ENCODE results near the gene CLSTN2. TPM values are rescaled to one million over a fixed set of nuclear protein-coding genes. Genes with fewer than 3 reads are reported as not detected.

Gene CLSTN2
- total RNA-seq, 1 experiment from 2014 or later = not detected

DNA sequence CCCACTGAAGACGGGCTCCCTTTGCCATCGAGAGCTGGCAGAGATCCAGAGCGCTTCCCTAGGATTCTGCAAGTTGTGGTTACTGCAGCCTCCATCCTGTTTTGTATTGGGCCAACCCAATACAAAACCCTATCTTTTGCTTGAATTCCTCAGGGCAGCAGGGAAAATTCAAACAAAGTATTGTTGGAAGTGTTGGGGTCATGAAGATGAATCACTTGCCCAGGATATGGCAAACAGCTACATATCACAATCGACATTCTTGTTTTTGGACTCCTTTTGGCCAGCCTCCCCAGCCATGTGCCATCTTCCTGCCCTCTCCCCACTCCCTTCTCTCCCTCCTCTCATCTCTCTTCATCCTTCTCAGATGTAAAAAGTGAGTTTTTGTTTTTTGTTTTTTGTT is 642.9 kb downstream of the CLSTN2 start:
- no peaks in the 10 kb centered on the region for H3K36me3 ChIP-seq (ENCODE audit: low read depth, low read length)
- H3K9me3 ChIP-seq (ENCODE audit: low read length) = no peaks in the 10 kb centered on the region
- no peak overlapping the region for H3K9ac ChIP-seq (ENCODE audit: low read length)
- no peak overlapping the region for H2AFZ ChIP-seq (ENCODE audit: low read length)
- no TSS peak for BruUV-seq (replicated peaks)
- POLR2A ChIA-PET (ENCODE audit: unreplicated experiment) = no interaction called here
- no peaks in the 10 kb centered on the region for H3K79me2 ChIP-seq (ENCODE audit: low read length)
- TF ChIP-seq EZH2phosphoT487 (IDR thresholded peaks at IDR 0.05; ENCODE audit: borderline replicate concordance, low read length) (no peak), EZH2 (IDR thresholded peaks at IDR 0.05; ENCODE audit: low read length, unreplicated experiment) (no peak)
- TF ChIP-seq, protein P1, sequence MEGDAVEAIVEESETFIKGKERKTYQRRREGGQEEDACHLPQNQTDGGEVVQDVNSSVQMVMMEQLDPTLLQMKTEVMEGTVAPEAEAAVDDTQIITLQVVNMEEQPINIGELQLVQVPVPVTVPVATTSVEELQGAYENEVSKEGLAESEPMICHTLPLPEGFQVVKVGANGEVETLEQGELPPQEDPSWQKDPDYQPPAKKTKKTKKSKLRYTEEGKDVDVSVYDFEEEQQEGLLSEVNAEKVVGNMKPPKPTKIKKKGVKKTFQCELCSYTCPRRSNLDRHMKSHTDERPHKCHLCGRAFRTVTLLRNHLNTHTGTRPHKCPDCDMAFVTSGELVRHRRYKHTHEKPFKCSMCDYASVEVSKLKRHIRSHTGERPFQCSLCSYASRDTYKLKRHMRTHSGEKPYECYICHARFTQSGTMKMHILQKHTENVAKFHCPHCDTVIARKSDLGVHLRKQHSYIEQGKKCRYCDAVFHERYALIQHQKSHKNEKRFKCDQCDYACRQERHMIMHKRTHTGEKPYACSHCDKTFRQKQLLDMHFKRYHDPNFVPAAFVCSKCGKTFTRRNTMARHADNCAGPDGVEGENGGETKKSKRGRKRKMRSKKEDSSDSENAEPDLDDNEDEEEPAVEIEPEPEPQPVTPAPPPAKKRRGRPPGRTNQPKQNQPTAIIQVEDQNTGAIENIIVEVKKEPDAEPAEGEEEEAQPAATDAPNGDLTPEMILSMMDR (conservative IDR thresholded peaks at IDR 0.05; ENCODE audit: low read depth, low read length) = no peak
- intact Hi-C loops (cut with micrococcal nuclease) = no loop called here
- no peaks in the 10 kb centered on the region for H3K27me3 ChIP-seq (ENCODE audit: low read length)
- H4K20me1 ChIP-seq (ENCODE audit: low read length) = no peaks in the 10 kb centered on the region
- H3K4me3 ChIP-seq (ENCODE audit: low read length) = no peak overlapping the region
- CTCF ChIA-PET = no interaction called here
- H3K4me2 ChIP-seq (ENCODE audit: low read length) = no peak overlapping the region
- ATAC-seq (no peak), DNase-seq (no peak)
- no peaks in the 10 kb centered on the region for H3F3A ChIP-seq (ENCODE audit: low read length, unreplicated experiment)
- H3K9me2 ChIP-seq (replicated peaks; ENCODE audit: low read length) = no peaks in the 10 kb centered on the region
- H3K4me1 ChIP-seq (ENCODE audit: insufficient read depth, low read length) = no peaks in the 10 kb centered on the region
- no peak overlapping the region for H3K27ac ChIP-seq (ENCODE audit: low read length)

DNA sequence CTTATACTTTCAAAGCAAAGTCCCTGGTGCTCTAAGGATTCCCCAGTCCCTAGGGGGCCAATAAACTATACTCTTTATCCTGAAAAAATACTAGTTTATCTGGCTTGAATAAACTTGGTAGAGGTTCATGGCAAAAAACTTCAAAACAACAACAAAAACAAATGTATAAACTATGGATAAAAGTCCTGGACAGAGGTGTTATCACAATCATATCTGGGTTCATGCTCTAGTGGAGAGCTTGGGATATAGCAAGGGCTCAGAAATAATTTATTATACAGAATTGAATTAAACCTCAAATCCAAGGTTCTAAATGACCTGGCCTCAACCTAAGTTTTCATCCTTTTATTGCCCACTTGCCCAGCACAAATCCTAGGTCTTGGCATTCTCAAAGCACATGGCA is 644.3 kb downstream of the CLSTN2 start:
- ATAC-seq = no peak
- intact Hi-C loops (cut with micrococcal nuclease) = no loop called here
- H4K20me1 ChIP-seq (ENCODE audit: low read length) = no peaks in the 10 kb centered on the region
- H3K4me2 ChIP-seq (ENCODE audit: low read length) = no peak overlapping the region
- no peak overlapping the region for H3K4me3 ChIP-seq (ENCODE audit: low read length)
- H3F3A ChIP-seq (ENCODE audit: low read length, unreplicated experiment) = no peaks in the 10 kb centered on the region
- no peak overlapping the region for H2AFZ ChIP-seq (ENCODE audit: low read length)
- H3K79me2 ChIP-seq (ENCODE audit: low read length) = no peaks in the 10 kb centered on the region
- POLR2A ChIA-PET (ENCODE audit: unreplicated experiment) = no interaction called here
- CTCF ChIA-PET = no interaction called here
- no TSS peak for BruUV-seq (replicated peaks)
- no peaks in the 10 kb centered on the region for H3K36me3 ChIP-seq (ENCODE audit: low read depth, low read length)
- H3K9me2 ChIP-seq (replicated peaks; ENCODE audit: low read length) = no peaks in the 10 kb centered on the region
- no peaks in the 10 kb centered on the region for H3K27me3 ChIP-seq (ENCODE audit: low read length)
- no peak for TF ChIP-seq EZH2 (IDR thresholded peaks at IDR 0.05; ENCODE audit: low read length, unreplicated experiment)
- TF ChIP-seq, protein P1 (conservative IDR thresholded peaks at IDR 0.05; ENCODE audit: low read depth, low read length) = no peak
- TF ChIP-seq EZH2phosphoT487 (IDR thresholded peaks at IDR 0.05; ENCODE audit: borderline replicate concordance, low read length) = no peak
- DNase-seq = no peak
- no peak overlapping the region for H3K27ac ChIP-seq (ENCODE audit: low read length)
- no peak overlapping the region for H3K9ac ChIP-seq (ENCODE audit: low read length)
- H3K4me1 ChIP-seq (ENCODE audit: insufficient read depth, low read length) = no peaks in the 10 kb centered on the region
- no peaks in the 10 kb centered on the region for H3K9me3 ChIP-seq (ENCODE audit: low read length)

DNA sequence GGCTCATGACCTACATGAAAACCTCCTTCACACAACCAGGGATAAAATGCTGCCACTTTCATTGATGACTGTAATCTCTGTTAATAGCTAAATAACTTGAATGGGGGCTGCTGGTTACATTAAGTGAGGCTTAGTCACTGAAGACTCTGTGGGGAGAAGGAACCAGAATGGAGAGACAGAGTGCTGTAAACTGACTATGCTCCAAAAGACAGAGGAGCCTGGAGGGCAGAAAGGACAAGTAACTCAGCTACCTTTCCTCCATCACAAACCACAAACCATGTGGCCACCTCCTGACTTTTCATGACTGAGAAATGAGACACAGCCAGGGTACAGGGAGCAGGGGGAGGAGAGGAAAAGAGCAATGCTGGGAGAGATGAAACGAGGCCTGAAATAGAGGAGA is 645.8 kb downstream of the CLSTN2 start:
- ChIA-PET CTCF (no interaction called here), POLR2A (ENCODE audit: unreplicated experiment) (no interaction called here)
- Histone ChIP-seq H3K9me3 (ENCODE audit: low read length) (no peaks in the 10 kb centered on the region), H3K27ac (ENCODE audit: low read length) (no peak overlapping the region), H3K4me3 (ENCODE audit: low read length) (no peak overlapping the region), H3K4me2 (ENCODE audit: low read length) (no peak overlapping the region), H4K20me1 (ENCODE audit: low read length) (no peaks in the 10 kb centered on the region), H3K27me3 (ENCODE audit: low read length) (no peaks in the 10 kb centered on the region), H2AFZ (ENCODE audit: low read length) (no peak overlapping the region), H3K4me1 (ENCODE audit: insufficient read depth, low read length) (no peaks in the 10 kb centered on the region), H3K9me2 (replicated peaks; ENCODE audit: low read length) (no peaks in the 10 kb centered on the region), H3K79me2 (ENCODE audit: low read length) (no peaks in the 10 kb centered on the region), H3K36me3 (ENCODE audit: low read depth, low read length) (no peaks in the 10 kb centered on the region), H3F3A (ENCODE audit: low read length, unreplicated experiment) (no peaks in the 10 kb centered on the region), H3K9ac (ENCODE audit: low read length) (no peak overlapping the region)
- TF ChIP-seq EZH2phosphoT487 (IDR thresholded peaks at IDR 0.05; ENCODE audit: borderline replicate concordance, low read length) (no peak), EZH2 (IDR thresholded peaks at IDR 0.05; ENCODE audit: low read length, unreplicated experiment) (no peak)
- TF ChIP-seq, protein P1 (conservative IDR thresholded peaks at IDR 0.05; ENCODE audit: low read depth, low read length) = no peak
- intact Hi-C loops (cut with micrococcal nuclease) = no loop called here
- ATAC-seq (no peak), DNase-seq (peak; percentile 15)
- BruUV-seq (replicated peaks) = no TSS peak

All from PC-3 (cell line).